AG04449 (cell line): ENCODE data around the gene LIX1L.

Experiments used
- CTCF ChIA-PET: fragments of 350-600 bp; formaldehyde crosslinking; extraction: SDS; loops from one replicate; lab custom pipeline; 2021; ENCODE audit warnings: antibody characterized with exemption; lab: Yijun Ruan, JAX
- POLR2A ChIA-PET: fragments of 400-600, 350-600 bp; formaldehyde crosslinking; extraction: SDS; loops from one replicate; lab custom pipeline; 2020; ENCODE audit warnings: antibody characterized with exemption, inconsistent platforms; lab: Yijun Ruan, JAX
- DNase-seq: peaks from one replicate; pipeline ENCODE4 v3.0.0-alpha.2; 2010; ENCODE audit warnings: low read depth, low spot score
- H3K4me3 ChIP-seq: 2 replicates; pipeline ENCODE4 v1.5.1; 2011; ENCODE audit warnings: low read depth, mild to moderate bottlenecking, control low read depth, low read length
- TF ChIP-seq, protein P1 (sequence below): IDR thresholded peaks from one replicate; pipeline ENCODE4 v1.5.1; 2011; ENCODE audit warnings: mild to moderate bottlenecking, moderate library complexity, low read length, control low read depth, inconsistent platforms; ENCODE audit not compliant: insufficient read depth; ENCODE audit errors: missing control alignments

Gene LIX1L

DNA sequence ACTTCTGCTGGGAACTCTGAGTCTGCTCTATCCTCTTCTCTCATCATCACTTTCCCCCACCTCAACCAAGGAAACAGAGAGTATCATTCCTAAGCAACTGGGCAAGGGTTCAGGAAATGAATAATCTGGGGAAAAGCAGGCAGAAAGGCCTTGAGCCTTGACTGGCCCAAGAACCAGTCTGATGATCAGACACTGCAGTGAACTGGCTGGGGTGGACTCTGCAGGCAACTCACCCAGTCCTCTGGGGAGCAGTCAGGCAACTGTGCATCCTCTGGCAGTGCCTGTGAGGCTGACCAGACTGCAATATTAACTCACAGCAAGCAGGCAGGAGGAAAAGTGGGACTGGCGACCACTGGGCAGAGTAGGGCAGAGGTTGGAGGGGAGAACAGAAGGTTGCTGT is 73.1 kb downstream of the LIX1L start:
- POLR2A ChIA-PET = interaction anchor here (2.0 kb wide), 1 partner anchor 26 kb away, joined by 10 read pairs; the partner anchor contains the start of gene PIAS3
- CTCF ChIA-PET = interaction anchor here (1.5 to 16.3 kb wide), 3 partner anchors 7 to 27 kb away, joined by 3 to 469 read pairs (median 22); partner anchors contain the start of genes ITGA10 and PEX11B
- H3K4me3 ChIP-seq = no peak overlapping the region
- DNase-seq = peak; percentile 26
- TF ChIP-seq, protein P1, sequence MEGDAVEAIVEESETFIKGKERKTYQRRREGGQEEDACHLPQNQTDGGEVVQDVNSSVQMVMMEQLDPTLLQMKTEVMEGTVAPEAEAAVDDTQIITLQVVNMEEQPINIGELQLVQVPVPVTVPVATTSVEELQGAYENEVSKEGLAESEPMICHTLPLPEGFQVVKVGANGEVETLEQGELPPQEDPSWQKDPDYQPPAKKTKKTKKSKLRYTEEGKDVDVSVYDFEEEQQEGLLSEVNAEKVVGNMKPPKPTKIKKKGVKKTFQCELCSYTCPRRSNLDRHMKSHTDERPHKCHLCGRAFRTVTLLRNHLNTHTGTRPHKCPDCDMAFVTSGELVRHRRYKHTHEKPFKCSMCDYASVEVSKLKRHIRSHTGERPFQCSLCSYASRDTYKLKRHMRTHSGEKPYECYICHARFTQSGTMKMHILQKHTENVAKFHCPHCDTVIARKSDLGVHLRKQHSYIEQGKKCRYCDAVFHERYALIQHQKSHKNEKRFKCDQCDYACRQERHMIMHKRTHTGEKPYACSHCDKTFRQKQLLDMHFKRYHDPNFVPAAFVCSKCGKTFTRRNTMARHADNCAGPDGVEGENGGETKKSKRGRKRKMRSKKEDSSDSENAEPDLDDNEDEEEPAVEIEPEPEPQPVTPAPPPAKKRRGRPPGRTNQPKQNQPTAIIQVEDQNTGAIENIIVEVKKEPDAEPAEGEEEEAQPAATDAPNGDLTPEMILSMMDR = no peak
